ENCODE data around the gene KANTR.

DNA sequence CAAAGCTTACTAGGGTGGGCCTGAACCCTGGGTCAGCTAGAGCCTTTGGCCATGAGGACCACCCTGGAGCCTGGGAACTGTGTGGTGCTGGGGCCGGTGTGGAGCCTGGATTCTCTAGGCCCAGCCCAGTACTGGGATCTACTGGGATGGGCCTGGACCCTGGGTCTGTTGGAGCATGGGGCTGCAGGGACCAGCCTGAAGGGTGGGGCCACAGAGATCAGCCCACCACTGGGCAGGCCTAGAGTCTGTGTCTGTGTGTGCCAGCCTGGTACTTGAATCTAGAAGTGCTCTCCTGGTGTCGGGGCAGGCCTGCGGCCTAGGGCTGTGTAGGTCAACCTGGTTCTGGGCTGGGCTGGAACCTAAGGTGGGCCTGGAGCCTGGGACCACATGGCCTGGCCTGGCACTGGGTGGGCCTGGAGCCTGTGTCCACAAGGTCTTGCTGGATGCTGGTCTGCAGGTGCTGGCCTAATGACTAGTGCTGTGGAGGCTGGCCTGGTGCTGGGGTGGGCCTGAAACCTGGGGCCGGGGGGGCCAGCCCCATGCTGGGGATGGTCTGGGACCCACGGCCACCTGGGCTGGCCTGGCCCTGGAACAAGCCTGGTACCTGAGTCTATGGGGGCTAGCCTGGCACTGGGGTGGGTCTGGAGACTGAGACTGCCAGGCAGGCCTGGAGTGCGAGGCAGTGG, 21.1 kb downstream of the KANTR start:
- TF ChIP-seq, protein P1, sequence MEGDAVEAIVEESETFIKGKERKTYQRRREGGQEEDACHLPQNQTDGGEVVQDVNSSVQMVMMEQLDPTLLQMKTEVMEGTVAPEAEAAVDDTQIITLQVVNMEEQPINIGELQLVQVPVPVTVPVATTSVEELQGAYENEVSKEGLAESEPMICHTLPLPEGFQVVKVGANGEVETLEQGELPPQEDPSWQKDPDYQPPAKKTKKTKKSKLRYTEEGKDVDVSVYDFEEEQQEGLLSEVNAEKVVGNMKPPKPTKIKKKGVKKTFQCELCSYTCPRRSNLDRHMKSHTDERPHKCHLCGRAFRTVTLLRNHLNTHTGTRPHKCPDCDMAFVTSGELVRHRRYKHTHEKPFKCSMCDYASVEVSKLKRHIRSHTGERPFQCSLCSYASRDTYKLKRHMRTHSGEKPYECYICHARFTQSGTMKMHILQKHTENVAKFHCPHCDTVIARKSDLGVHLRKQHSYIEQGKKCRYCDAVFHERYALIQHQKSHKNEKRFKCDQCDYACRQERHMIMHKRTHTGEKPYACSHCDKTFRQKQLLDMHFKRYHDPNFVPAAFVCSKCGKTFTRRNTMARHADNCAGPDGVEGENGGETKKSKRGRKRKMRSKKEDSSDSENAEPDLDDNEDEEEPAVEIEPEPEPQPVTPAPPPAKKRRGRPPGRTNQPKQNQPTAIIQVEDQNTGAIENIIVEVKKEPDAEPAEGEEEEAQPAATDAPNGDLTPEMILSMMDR (IDR thresholded peaks at IDR 0.05), result no peak
- TF ChIP-seq POLR2AphosphoS5 (IDR thresholded peaks at IDR 0.05; ENCODE audit: insufficient read depth in 1 of 2, low read depth in 1 of 2), result no peak
- TF ChIP-seq POLR2A (IDR thresholded peaks at IDR 0.05), result no peak
